ENCODE measurements around the gene PAPSS2.

- no peak for TF ChIP-seq CTCF (conservative IDR thresholded peaks at IDR 0.05; ENCODE audit: low read length)
- no peak for TF ChIP-seq EZH2phosphoT487 (IDR thresholded peaks at IDR 0.05; ENCODE audit: borderline replicate concordance, low read depth, low read length)
Observed at GRCh38 chr10:87683356-87683755, 23.7 kb downstream of the PAPSS2 start.
